LHCN-M2 (cell line): ENCODE measurements around the gene WDR45. TPM values are rescaled to one million over a fixed set of nuclear protein-coding genes. Genes with fewer than 3 reads are reported as not detected.
A peak's percentile ranks its signal among the peaks of the same experiment; 100 is the strongest.

ENCODE experiments used
- DNase-seq: peaks from one replicate; pipeline ENCODE4 v3.0.0-alpha.2; 2012; ENCODE audit warnings: low read depth
- total RNA-seq: library from RNA; depleted of rRNA; stranded (reverse); fragments of >200 nt; gene quantifications from 2 replicates; pipeline ENCODE4 v1.2.3, GENCODE V29; 2014

Gene WDR45
- total RNA-seq, 1 experiment from 2014 or later, result 52.1 TPM

DNA sequence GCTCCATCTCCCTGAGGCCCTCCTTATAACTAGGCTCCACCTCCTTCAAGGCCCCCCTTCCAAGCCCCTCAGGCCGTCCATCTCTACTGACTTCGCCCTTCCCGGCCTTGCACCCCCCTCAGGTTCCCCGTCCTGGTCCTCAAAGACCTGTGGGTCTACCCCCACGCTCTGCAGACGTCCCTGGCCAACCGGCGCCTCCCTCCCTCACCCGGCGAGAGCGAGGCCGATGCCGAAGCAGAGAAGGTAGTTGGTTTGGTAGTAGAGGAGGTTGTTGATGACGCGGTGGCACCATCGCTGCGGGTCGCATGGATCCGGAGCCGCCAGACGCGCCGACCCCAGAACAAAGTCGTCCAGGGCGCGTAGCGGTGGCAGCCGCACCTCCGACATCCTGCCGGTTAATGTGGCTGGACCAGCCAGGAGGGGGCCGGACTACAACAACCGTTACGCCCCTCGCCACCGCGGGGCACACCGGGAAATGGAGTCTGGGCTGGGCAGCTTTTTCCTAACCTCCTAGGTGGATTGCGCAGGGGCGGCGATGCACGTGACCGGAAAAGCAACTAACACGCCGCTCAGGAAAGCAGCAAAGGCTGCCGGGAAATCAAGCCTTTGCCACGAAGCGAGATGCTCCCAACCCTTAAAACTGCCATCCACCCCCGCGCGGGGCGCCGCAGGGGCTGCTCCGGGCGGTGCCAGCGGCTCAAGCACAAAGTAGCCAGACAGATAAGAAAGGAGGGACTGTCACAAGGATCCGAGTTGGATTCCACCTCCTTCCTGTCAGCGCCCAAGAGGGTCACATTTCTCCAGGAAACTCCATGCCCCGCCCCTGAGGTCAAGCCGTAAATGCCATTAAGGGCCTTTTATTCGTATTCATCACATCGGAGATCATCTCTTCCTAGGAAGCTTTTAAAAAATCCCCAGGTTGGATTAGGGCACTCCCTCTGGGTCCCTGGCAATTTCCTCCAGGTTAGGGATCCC lies 5.8 kb downstream of the WDR45 start, which contains the start of gene PRAF2:
Gene PRAF2 (minus strand): TSS at position 402 of the 975 bp plus-strand sequence. CDS start 15 bp downstream, at position 387.
- peak; percentile 86 for DNase-seq

DNA sequence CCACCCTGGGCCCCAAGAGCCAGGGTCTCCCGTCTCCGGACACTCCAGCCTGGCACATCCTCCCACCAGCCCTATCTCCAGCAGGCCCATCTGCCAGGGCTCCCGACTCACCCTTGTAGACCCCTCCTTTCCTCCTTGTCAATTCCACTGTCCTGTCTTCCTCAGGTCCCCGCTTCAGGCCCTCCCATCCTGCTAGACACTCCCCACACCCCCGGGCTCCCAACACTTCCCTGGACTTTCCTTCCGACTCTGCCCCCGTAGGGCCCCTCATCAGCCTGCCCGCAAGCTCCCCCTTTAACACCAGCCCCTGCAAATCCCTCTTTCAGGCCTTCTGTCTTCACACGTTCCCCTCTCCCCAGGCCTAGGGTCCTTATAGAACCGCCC lies 7.0 kb downstream of the WDR45 start:
- DNase-seq, result no peak

DNA sequence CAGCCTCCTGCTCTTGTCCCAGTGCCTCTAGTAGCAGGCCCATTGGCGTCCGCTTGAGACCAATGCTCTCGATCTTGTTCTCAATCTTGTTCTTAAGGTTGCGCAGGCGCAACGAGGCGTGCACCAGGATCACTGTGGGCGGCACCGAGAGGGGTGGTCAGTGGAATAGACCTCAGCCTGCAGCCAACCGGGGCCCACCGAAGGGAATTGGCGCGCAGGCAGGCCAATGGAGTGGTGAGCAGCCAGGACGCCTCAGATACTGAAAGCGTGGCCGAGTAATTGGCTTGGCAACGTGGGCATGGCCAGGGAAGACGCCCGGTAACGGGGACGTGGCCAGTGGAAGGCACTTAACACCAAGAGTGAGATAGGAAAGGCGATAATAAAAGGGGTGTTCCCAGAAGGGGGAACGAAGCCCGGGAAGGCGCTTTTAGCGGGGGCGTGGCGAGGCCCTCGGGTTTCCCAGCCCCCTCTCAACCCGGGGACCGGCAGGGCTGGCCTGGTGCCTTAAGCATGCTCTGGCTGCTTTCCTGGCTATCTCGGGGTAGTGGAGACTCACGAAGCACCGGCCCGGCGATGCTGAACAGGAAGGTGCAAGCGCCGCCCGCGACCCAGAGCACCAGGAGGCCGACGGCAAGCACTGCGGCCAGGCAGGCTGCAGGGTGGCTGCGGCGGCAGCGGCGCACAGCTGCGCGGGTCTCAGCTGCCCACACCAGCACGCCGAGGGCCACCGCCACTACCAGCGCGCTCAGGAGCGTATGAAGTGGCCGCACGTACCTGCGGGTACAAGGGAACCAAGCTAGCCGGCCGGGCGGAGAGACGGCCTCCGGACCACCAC lies 7.6 kb downstream of the WDR45 start:
- no peak for DNase-seq

DNA sequence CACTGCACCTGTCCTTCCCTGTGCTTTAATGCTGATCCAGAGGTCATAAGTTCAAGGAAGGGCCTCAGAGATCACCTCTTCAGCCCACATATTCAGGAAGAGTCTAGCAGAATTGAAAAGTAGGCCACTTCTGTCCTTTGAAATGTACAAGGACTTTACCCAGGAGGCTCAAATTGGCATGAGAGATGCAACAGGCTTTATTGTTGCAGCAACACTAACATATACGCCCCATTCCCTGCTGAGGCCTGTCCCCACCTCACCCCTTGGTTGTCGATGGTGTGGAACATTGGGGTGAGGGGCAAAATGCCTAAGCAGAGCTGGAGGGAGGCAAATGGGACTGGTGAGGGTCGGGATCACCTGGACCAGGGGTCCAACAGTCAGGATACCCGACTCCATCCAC lies 8.7 kb downstream of the WDR45 start:
- no peak for DNase-seq

DNA sequence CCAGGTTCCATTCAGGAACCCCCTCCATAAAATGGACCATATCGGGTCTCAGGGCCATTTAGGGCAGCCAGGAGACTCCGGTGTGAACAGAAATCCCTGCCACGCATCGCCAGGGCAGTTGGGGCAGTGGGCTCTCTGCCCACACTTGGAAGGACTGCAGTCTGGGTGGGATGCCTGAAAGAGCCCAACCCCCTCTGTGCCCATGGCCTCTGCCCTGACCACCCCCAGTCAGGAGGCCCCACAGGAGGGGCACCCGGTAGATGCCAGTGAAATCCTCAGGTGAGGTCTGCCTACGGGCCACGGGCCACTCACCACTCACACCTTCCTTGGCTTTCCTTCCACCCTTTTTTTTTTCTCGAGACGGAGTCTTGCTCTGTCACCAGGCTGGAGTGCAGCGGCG lies 10.6 kb downstream of the WDR45 start:
- DNase-seq, result no peak

DNA sequence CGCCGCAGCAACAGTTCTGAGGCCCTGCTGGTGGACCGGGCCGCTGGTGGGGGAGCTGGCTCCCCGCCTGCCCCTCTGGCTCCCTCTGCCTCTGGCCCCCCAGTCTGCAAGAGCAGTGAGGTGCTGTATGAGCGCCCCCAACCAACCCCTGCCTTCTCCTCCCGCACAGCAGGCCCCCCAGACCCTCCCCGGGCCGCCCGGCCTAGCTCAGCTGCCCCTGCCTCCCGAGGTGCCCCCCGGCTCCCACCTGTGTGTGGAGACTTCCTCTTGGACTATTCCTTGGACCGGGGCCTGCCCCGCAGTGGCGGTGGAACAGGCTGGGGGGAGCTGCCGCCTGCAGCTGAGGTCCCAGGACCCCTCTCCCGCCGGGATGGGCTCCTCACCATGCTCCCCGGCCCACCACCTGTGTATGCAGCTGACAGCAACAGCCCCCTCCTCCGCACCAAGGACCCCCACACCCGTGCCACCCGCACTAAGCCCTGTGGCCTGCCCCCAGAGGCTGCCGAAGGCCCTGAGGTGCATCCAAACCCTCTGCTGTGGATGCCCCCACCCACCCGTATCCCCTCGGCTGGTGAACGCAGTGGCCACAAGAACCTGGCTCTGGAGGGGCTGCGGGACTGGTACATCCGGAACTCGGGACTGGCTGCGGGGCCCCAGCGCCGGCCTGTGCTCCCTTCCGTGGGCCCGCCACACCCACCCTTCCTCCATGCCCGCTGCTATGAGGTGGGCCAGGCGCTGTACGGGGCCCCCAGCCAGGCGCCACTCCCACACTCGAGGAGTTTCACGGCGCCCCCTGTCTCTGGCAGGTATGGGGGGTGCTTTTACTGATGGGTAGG lies 12.2 kb downstream of the WDR45 start:
- DNase-seq, result no peak

DNA sequence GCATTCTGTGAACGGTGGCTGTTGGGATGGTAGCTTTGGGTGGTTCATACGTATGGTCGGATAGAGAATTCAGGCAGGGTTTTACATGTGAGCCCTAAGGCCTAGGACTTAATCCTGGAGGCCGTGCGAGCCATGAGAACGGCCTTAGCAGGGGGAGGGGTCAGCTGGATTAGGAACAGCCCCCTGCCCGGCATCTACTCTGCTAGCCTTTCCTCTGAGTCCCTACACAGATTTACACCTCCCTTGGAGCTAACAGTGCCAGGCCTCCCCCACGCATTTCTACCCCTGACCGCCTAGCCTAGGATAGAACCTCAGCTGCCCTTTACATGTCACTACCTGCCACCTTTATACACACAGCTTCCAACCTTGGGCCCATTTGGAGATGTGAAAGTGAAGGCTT lies 13.0 kb downstream of the WDR45 start:
- DNase-seq, result no peak

DNA sequence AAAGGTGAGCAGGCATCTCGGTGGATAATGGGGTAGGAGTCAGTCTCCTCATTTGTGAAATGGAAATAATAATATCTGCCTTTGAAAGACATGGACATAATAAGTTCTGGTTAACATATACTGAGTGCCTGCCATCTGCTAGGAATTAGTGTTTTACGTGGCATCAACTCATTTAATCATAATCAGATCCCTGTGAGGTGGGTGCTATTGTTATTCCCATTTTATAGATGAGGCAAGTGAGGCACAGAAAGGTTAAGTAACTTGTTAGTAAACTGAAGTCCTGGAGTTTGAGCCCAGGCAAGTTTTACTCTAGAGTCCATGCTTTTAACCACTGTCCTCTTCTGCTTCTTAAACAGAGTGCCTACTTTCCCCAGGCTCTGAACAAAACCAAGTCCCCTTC lies 13.4 kb downstream of the WDR45 start:
- no peak for DNase-seq

DNA sequence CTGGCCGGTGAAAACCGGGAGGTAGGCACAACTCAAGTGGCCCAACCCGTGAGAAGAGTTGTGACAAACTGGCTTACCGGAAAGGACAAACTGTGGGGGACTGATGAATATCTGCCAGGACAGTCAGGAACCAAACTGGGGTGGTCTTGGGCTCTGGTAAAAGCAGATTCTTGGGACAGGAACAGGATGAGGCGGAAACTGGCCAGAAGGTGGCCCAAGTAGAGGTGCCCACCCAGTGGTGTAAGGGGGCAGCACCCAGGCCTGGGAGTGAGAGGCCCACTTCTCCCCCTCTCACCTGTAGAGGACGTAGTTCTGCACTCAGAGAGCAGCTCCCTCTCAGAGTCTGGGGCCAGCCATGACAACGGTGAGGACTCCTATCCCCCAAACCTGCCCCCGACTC lies 15.0 kb downstream of the WDR45 start:
- DNase-seq, result no peak

DNA sequence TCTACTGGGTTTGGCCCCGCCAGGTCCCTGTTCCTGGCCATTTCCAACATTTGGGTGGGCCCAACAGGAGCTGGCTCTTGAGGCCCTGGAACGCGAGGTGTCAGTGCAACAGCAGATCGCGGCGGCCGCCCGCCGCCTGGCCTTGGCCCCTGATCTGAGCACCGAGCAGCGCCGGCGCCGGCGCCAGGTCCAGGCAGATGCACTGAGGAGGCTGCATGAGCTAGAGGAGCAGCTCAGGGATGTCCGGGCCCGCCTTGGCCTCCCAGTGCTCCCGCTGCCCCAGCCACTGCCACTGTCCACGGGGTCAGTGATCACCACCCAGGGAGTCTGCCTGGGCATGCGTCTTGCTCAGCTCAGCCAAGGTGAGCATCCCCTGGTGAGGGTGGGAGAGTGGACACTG lies 15.4 kb downstream of the WDR45 start:
- DNase-seq, result no peak

DNA sequence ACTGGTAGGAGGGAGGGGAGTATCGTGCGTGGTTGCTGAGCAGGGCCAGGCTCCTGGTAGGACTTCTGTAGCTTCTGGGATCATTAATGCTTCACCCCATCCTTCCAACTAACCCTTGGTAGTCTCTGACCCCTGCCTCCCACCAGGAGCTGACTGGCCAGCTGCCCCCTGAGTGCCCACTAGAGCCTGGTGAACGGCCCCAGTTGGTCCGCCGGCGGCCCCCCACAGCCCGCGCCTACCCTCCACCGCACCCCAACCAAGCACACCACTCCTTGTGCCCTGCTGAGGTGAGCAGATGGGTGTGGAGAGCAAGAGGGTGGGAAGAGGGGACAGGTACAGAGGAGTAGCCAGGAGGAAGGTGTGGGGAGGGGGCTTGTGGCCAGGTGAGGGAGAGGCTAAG lies 16.0 kb downstream of the WDR45 start:
- no peak for DNase-seq

DNA sequence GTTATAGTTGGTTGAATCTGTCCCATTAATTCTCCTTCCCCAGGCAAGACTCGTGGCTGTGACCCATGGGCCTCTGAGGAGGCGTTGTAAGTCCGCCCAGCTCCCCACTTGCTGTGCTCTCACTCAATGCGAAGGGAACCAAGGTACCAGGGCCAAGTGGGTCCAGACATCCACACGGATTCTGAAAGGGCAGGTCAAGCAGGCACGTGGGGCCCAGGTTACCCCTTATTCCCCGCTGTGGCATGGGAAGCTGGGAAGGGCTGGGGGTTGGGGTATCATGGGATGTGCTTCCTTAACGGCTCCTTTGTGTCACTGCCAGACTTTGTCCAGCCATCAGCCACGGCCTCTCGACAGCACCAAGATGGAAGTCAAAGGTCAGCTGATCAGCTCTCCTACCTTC lies 17.8 kb downstream of the WDR45 start:
- DNase-seq, result no peak

DNA sequence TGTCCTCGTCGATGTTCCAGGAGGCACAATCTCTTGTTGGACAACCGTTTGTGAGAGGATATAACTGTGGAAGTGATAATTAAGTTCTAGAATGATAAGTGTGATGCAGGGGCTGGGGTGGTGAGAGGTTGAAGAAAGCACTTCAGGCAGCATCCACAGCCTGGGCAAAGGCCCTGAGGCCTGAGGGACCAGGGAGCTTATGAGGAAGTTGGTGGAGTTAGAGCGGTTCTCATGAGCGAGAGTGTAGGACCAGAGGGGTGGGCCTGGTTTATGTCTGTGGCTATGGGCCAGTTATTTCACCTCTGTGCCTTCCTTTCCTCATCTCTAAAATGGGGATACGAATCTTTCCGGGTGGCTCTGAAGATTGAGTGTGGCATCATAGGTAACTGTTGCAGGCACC lies 18.2 kb downstream of the WDR45 start:
- no peak for DNase-seq

DNA sequence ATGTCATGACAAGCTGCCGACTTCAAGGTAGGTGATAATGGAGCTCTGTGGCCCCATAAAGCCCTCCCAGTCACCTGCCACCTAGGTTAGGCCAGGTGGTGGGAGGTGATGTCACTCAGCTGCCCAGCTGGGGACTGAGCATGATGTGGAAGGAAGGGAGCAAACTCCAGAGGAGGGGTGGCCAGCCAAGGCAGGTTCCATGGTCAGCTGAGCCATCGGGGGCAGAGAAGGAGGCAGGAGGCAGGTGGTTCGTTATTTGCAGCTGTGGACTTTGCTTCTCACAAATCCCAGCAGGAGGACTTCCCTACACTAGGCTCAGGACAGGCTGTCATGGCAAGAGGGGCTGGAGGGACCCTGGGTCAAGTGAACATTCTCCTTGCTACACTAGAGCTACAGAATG lies 18.8 kb downstream of the WDR45 start:
- DNase-seq, result no peak

DNA sequence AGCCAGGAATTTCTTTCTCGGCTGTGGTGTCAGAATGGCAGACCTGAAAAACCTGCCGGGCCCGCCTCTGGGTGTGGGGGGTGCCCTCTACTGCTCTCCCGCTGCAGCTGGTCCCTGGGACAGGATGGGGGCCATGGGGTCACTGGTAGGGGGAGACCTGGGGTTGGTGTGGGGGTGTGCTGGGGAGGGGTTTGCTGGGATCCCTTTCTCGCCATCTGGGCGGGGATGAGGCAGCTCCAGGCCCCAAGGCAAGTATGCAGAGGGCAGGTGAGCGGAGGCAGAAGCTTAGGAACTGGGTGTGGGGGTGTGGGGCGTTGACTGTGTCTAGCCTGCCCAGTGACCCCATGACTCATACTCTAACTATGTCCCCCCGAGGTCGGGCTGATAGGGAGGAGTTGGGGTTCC lies 20.0 kb downstream of the WDR45 start:
- no peak for DNase-seq

DNA sequence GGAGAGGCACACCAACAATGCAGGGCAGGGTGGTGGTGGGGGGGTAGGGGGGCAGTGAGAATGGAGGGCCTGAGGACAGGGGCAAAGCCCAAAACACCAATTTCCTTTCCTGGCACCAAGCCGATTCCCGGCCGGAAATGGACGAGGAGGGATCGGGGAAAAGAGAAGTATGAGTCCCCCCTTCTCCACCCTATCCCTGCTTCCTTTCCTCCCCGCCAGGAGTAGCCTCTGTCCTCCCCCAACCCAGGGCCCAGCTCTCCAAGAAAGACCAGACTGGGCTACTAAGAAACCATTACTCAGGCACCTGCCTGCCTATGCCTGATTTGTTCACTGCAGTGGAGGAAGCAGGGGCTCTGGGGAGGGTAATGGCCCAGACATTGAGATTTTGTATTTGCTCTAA lies 20.5 kb downstream of the WDR45 start:
- DNase-seq, result no peak

DNA sequence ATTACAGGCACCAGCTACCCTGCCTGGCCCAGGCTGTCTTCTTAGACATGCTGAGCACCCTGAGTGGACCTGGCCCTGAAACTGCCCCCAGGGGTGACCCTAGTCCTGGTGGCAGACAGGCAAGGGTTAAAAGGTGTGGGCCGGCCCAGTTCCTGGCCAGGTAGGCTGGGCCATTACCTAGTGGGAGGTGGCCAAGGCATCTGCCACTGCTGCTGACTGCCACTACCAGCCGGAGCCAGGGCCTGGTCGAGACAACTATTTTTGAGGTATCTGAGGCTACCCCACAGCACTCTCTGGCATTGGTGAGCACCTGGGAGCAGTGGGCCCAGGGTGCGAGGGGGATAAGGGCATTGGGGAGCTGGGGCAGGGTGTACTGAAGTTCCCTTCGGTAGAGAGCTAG lies 20.9 kb downstream of the WDR45 start, which contains the start of gene CCDC120:
Gene CCDC120 (plus strand): TSS at position 206 of the 400 bp plus-strand sequence. CDS start 3,043 bp downstream, outside the sequence.
- DNase-seq, result no peak

DNA sequence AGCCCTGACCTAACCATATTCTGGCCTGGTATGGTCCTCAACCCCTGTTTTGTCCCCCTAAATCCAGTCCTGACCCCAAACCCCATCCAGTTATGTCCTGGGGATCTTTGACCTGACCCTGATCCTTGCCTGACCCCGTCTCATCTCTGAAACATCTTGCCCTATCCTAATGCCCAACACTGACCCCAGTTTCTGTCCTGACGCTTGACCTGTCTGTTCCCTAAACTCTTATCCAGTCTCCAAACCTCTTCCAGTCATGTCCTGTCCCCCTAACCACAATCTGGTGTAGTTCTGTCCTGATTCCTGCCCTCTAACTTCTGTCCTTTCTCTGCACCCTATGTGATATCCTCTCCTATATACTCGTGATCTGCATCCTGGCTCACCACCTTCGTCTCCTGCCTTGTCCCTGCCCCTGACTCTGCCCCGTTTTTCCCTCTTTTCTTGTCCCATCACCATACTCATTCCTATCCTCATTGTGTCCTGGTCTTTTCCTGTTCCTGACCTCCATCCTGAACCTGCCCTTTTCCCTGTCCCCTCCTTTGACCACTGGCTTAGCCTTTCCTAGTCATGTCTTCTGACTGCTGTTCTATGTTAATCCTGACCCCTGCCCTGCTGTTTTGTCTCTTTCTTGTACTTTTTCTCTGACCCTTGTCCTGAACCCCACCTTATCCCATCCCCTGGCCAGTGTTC lies 25.5 kb downstream of the WDR45 start:
- DNase-seq, result no peak

DNA sequence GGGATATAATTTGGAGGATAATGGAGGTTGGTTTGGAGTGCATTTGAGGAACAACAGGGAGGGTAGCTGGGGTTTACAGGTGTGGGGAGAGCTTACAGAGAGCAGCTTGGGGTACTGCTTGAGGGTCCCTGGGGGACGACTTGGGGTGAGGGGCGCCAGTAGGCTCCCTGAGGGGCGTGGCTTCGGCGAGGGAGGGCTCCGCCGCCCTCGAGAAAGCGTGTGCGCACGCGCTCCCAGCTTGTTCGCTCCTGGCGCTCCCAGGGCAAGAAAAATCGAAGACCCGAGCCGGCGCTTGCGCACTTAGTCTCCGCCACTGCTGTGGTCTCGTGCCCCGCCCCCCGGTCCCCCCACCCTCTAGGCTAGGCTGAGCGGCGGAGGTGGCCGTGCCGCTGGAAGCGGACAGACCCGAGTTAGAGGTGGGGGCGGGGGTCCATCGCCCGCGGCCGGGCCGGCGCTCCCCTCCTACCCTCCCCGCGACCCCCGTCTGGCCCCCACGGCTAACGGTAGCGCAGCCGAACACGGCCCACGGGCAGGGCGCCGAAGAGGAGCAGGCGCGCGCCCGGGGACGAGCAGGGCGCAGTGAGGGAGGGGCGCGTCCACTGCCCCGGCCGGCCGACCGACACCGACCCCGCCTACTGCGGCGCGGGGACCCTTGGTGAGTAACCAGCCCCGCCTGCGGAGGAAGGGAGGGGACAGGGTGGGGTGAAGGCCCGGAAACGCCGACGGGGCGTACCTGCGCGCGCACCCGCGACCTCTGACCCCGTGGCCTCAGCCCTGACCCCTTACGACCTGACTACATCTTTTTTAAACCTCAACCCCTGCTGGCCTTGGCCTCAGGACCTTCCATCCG lies 26.2 kb downstream of the WDR45 start:
- DNase-seq, result no peak

DNA sequence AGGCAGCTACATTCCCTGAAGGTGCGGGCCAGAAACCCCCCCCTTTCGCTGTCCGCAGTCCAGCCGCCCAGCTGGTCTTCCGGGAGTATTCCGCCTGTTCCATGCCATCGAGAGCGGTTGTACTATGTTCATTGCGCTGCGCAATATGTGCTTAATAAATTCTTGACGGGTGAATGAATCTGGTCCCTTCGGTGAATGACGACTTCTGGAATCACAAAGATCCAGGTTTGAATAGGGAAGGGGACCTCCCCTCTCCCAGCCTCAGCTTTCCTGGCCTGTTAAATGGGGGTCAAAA lies 35.8 kb downstream of the WDR45 start:
- no peak for DNase-seq
